GM21447 (cell line): ENCODE results near the gene HOATZ.

Experiments used
- ATAC-seq: cut with Tn5 transposase; IDR thresholded peaks from one replicate; pipeline ENCODE4 v1.9.1; 2021; ENCODE audit not compliant: unreplicated experiment

HOATZ gene

DNA sequence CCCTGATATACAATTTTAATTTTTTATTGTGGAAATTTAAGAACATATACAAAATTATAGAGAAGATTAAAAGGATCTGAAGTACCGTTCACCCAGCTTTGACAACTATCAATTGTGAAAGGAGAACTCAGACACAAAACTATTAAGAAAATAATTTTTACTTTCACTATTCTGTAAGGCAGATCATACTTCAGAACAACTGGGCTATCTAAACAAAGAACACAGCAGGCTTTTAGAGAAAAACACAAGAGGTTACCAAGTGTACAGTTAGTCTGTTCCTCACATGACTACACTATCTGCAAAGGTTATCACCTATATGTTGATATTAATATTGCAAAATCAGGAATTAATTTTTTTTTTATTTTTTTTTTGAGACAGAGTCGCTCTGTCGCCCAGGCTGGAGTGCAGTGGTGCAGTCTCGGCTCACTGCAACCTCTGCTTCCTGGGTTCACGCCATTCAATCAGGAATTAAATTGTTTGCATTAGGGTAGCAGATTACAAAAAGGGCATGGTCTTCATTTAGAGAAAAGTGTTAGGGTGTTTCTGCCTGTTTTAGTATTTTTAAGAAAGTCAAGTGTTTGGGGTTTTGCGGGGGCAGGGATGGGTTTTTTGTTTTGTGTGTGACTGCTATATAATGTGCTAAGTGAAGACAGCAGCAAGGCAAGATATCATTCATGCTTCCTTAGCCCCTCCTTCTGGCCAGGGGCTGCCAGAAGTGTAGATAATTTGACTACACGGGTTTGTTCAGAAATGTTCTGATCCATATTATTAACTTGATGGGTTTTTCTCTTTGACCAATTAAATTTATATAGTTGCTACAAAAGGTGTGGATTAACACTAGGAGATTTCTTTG is 60.0 kb downstream of the HOATZ start:
- ATAC-seq = no peak

DNA sequence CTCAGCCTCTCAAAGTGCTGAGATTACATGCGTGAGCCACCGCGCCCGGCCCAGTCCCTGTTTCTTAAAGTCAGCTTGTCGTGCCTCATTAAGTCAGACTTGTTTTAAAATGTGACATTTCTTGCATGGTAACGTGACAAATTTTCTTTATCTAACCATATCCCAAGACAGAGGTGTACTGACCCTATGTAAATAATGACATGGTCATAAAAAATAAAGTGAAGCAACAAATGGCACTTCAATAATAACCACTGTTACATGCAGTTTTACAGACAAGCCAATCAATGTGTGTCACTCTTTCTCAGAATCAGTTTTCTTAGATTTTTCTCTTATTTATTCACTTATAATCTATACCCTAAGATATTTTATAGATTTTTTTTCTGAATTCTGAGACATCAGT is 61.2 kb downstream of the HOATZ start:
- no peak for ATAC-seq

DNA sequence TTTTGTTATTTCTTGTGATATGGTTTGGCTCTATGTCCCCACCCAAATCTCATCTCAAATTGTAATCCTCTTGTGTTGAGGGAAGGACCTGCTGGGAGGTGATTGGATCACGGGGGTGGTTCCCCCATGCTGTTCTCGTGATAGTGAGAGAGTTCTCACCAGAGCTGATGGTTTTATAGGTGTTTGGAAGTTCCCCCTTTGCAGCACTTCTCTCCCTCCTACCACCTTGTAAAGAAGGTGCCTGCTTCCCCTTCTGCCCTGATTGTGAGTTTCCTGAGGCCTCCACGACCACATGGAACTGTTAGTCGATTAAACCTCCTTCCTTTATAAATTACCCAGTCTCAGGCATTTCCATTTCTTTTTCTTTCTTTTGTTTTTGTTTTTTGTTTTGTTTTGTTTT is 63.2 kb downstream of the HOATZ start:
- no peak for ATAC-seq

DNA sequence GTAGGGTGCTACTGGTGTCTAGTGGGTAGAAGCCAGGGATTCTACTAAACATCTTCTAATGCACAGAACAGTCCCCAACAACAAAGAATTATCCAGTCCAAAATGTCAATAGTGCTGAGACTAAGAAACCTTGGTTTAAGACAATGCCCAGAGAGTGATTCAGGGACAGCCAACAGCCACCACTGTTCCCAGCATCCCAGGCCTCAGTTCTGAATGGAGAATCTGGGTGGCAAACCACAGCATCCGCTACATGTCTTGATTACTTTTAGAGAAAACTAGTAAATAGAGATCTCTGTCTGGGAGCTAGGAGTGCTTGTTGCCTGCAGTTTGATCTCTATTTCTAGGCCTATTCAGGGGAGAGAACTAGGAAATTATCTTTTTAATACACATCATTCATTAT is 66.8 kb downstream of the HOATZ start:
- no peak for ATAC-seq

DNA sequence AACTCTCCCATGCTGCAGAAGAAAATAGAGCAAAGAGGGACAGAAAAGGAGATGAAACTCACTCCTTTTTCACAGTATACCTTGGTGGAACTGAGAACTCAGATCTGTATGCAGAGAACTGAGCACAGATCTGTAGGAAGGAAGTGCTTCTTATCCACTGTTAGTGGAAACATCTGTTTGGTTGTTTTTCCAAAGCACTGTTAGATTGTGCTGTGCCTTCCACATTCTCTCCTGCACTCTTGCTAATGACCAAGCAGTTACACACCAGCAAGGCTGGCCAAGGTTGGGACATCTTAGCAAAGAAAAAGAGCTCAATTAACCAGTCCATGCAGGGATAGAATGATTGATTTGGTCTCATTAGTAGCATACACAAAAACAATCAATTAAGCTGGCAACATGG is 67.6 kb downstream of the HOATZ start:
- ATAC-seq = no peak

DNA sequence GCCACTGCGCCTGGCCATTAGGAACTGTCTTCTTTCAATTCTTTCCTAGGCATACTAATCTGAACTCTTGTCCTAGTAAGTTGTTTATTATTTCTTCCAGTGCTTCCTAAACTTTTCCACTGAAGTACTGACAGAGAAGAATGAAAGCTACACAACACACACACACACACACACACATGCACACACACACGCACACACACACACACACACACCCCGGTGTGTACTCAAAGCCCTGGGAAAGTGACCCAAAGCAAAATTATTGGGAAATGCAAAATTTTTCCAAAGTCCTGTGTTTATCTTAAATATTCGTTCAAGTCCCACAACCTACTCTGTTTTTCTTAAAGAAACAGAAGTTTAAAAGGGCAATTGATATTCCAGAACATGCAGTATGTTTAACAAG is 68.3 kb downstream of the HOATZ start:
- ATAC-seq = no peak

DNA sequence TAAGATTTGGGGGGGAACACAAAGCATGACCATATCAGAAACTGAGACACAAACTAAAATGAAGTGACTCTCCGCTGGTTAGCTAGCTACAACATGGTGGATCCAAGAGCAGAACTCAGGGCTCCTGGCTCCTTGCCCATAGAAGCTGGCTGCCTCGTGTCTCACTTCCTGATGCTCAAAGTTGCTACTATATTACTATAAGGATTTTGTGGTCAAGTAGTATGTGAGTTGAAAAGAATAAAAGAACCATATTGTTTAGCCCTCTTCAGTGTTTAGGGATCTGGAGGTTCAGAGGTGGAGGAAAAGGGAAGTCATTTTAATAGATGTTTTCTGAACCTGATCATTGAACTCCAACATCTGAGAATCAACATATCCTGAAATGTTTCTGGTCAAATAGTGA is 70.8 kb downstream of the HOATZ start:
- ATAC-seq = no peak

DNA sequence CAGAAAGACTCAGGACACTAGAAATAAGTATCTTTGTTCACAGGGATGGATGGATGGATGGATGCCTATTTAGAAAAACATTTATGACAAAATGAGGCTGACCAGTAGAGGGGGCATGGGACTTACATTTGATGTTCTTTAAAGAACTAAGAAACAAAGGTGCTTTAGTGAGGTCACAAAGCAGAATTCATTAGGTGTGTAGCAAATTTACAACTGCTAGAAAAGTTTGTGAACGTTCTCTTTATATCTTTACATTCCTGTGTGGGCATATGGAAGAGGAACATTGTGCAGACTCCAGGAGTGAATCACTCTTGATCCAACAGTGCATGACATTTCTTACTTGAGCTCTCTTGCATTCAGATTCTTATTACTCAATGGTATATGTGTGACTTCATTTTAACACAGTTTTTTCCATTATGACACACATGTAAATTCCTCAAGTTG is 71.8 kb downstream of the HOATZ start:
- no peak for ATAC-seq
